ENCODE data around the gene ESYT1.

Gene ESYT1

DNA sequence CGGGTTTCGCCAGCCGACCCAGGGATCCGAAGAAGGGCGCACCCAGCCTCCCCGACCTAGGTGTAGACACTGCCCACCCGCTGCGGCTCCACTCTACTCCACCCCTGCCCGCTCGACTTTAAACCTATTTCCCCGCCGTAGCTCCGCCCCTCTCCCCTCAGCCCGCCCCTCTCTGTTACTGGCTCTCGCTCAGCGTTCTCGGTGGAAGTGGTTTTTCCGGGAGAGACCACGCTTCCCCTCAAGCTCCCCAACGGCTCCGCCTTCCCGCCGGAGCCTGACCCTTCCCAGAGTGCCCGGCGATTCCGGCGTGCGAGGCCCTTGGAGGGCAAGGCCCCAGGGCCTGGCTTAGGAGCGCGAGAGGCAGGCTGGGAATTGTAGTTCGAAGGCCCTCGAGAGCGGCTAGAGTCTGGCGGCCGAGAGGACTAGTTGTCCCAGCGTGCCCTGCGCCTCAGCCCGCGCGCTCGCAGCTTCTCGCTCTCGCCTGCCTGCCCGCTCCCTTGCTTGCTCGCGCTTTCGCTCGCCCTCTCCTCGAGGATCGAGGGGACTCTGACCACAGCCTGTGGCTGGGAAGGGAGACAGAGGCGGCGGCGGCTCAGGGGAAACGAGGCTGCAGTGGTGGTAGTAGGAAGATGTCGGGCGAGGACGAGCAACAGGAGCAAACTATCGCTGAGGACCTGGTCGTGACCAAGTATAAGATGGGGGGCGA, 23.8 kb upstream of the ESYT1 start, which contains the start of gene PA2G4:
PA2G4 (plus strand) TSS at position 451 of the 706 bp plus-strand sequence; CDS start at position 630, 179 bp downstream.
- DNase-seq (ENCODE audit: low read depth, low spot score), result peak; percentile 99

DNA sequence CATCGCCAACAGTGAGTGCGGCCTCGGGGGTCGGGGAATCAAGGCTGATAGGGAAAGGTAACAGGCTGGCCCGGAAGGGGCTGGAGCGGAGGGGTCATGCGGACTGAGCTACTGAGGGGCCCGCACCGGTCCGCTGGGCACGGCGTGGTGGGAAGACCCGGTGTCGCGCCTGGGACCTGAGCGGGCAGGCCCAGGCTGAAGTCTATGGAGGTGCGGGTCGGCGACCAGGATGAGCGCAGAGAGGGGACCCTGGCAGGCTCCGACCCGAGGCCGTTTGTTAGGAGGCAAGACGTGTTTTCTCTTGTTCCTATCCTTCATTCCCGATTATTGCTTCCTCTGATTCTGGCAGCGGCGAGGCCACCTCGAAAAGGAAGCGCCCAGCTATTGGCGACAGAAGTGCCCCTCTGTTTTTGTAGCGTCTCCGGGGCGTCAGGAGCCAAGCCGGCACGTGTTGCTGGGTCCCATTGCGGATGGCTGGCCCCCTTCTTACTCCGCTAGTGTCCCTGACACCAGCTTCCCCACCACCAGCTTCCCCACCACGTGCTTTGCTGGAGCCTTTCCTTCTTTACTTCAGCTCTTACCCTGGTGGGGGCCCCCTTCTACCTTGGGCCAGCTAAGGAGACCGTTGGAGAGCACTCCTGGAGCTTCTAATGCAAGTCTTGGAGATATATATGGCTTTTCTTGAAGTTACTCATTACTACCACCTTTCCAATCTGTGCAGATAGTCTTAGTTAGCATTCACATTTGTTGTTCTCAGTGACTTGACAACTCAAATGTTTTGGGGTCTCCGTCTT, 23.1 kb upstream of the ESYT1 start:
- peak; percentile 24 for DNase-seq (ENCODE audit: low read depth, low spot score)

DNA sequence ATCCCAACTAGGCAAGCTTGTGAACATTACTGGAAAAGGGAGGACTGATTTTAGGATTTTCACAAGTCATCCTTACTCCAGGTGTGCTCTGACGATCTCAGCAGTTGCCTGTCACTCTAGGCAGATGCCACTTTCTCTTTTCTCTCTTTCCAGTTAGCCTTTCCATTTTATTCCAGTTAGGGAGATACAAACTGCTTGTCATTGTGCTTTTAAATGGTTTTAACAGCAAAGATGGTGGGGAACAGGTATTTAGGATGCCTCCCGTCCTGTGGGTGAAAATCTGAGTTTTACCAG, 22.5 kb upstream of the ESYT1 start:
- DNase-seq (ENCODE audit: low read depth, low spot score), result no peak

DNA sequence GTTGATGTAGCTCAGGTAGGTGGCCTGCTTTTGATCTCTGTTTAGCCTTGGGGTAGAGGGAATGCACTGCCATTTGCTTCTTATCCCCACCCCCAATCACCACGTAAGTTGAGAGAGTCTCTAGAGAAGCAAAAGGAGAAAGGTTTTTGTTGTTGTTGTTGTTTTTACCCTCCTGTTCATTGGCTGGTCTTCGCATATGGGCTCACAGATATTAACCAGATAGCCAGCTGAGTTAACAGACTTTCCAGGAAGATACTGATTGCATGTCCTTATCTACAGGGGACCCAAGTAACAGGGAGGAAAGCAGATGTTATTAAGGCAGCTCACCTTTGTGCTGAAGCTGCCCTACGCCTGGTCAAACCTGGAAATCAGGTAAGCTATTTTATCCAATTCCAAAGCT, 20.8 kb upstream of the ESYT1 start:
- DNase-seq (ENCODE audit: low read depth, low spot score), result peak; percentile 68

DNA sequence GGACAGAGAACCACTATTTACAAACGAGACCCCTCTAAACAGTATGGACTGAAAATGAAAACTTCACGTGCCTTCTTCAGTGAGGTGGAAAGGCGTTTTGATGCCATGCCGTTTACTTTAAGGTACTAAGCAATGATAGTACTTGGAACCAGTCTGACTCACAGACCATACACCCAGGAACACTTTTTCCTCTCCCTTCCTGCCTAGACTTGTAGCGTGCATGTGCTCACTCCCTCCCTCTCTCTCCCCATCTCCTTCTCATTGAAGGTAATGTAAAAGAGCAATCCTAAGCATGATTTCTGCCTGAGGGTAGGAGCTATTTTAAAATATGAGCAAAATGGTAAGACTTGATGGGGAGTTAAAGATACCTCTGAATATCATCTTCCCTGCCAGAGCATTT, 17.5 kb upstream of the ESYT1 start:
- no peak for DNase-seq (ENCODE audit: low read depth, low spot score)

DNA sequence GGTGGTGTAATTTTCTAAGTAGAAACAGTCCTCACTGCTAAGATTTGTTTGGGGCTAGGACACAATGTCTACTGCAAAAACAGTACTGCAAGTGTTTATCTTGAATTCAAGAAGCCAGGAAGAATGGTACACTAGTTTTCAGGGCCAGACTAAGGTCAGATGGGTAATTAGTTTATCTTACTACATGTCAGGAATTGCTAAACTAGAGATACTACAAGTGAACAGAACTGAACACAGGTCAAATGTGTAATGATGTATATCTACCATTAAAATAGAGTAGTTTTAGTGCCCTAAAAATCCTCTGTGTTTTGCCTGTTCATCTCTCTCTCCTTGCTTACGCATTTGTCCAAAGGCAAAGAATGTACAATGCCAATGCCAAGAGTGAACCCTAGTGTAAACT, 14.0 kb upstream of the ESYT1 start:
- no peak for DNase-seq (ENCODE audit: low read depth, low spot score)

DNA sequence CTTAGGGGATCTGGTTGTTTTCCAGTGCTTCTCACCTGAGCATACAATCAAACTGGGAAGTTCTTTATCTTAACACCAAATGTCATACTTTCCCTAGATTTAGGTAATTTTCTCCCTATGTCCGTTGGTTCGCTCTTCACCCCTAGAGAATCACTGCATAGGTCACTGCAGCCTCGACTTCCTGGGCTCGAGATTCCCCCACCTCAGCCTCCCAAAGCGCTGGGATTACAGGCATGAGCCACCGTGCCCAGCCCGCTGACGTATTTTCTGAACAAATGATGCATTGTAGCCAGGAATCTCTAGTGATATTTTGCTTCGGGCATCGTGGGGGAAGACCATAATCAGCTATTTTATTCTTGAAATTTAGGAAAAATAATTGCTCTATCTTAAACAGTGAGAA, 12.7 kb upstream of the ESYT1 start:
- DNase-seq (ENCODE audit: low read depth, low spot score), result peak; percentile 62

DNA sequence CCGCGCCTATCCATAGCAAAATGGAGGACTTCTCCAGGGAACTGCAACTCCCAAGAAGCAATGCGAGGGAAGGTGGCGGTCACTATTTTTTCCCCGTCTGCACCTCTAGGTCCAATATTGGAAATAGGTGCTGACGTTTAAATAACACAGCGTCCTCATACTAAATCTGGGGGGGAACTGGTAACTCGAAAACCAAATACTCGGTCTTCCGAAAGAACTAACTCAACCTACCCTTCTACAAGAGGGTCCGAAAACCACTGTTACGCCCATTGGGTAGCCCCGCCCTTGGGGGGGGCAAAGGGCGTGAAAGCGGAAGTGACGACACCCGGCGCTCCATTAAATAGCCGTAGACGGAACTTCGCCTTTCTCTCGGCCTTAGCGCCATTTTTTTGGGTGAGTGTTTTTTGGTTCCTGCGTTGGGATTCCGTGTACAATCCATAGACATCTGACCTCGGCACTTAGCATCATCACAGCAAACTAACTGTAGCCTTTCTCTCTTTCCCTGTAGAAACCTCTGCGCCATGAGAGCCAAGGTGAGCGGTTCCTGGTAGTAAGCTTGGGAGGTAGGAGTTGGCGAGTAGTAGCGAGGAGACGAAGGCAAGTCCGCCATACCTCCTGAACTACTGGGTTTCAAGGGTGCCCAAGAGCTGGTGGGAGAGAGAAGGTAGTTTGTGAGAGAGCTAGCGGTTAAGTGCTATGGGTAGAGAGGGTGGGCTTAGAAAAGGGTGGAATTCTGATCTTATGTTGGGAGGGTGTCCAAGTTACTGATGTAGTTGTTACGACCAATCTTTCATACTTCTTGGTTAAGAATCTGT, 11.6 kb upstream of the ESYT1 start, which contains the start of gene RPL41:
RPL41 (plus strand) TSS at position 367 of the 815 bp plus-strand sequence.
- DNase-seq (ENCODE audit: low read depth, low spot score), result peak; percentile 98

DNA sequence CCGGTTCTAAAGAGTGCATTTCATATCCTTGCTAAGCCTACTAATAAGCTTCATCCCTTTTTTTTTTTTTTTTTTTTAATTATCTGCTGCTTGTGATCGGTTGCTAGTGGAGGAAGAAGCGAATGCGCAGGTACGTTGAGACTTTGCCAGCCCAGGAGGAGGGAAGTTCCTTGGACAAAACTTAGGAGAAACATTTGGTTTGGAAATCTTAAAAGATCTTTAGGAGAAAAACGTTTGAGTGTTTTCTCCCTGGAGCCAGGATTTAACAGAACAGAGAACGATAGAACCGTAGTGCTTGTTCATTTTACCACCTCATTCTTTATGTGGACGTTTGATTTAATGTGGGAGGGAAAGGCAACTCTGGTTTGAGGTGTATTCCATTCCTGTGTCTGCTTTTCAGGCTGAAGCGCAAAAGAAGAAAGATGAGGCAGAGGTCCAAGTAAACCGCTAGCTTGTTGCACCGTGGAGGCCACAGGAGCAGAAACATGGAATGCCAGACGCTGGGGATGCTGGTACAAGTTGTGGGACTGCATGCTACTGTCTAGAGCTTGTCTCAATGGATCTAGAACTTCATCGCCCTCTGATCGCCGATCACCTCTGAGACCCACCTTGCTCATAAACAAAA, 10.9 kb upstream of the ESYT1 start:
- DNase-seq (ENCODE audit: low read depth, low spot score), result peak; percentile 7

DNA sequence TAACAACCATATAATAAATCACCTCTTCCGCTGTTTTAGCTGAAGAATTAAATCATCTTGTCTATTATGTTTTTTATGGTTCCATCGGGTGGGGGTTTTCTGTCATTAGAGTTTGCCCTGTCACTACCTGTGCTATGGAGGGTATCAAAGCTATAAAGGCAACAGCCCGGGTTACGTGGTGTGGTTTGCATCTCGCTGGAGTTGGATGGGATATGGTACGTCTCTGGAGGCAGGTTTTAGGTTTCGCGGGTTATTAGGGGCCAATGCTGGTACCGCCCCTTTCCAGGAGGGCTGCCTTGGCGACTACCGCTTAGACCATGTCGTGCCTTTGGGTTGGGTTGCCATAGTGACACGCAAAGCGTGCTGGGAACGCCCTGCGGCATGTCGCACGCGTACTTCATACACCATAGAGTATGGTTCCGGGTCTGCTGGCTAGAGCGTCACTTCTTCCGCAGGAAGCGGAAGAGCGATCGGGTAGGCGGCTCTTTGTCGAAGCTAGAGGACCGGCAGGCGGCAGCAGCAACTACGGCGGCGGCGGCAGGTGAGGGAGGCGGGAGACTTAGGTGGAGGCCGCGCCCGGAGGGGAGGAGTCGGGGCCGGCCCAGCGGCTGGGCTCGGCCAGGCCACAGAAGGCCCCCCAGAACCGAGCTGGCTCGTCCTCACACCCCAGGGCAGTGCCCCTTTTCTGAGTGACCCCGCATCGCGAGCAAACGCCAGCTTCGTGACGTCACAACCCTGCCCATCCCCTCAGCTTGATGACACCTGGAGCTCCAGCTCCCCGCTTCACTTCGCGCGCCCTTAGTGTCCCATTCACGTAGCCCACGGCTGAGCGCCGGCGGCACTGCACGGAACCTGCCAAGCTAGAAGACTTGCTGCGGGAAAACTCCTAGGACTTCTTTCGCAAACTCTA, 10.0 kb upstream of the ESYT1 start, which contains the start of gene ZC3H10:
ZC3H10 (plus strand) TSS at position 489 of the 910 bp plus-strand sequence. CDS start 2,297 bp downstream, outside the sequence.
- peak; percentile 100 for DNase-seq (ENCODE audit: low read depth, low spot score)

DNA sequence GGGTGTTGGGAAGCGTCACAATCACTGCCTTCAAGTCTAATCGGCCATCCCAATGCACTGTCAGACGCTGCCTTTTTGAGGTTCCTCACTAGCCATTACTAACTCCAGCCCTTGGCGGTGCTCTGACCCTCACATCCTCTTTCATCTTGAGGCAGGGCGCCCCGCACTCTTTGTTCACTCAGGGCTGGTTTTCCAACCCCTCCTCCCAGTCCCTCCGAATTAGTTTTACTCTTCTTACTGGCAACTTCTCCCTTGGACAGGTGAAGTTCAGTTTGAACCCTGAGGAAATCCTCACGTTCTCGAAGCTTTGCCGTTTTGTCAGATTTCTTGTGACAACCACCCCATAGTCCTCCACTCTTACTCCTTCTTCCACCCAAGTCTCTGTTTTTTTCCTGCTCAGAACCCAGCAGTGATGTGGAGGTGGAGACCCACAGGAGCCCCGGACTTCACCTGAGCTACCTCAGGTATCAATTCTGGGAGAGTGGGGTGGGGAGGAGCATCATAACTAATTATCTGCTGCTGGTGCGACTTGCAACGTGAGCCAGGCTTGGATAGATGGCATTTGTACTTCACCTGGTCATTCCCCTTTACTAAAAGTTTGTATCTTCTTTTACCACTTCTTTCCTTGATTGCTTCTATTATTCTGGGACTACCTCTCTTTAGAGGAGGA, 9.2 kb upstream of the ESYT1 start:
- DNase-seq (ENCODE audit: low read depth, low spot score), result no peak

DNA sequence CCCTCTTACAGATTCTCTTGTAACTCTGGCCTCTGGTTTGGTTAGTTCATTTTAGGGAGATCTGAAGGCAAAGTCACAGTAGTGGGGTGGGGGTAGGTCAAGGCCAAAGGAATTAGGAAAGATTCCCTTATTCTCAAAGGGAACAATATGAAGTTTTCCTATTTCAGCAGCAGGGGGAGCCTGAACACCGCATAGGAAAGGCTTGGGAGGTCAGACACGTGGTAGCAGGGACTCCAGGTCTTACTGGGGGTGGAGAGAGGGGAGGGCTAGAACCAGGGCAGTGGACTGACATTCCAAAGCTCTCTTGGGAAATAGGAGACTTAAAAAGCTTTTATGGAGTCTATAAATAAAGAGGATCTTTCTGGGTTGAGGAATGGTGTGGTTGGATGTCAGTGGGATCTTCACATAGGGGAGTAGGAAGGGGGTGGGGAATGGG, 8.7 kb upstream of the ESYT1 start:
- DNase-seq (ENCODE audit: low read depth, low spot score), result peak; percentile 88

DNA sequence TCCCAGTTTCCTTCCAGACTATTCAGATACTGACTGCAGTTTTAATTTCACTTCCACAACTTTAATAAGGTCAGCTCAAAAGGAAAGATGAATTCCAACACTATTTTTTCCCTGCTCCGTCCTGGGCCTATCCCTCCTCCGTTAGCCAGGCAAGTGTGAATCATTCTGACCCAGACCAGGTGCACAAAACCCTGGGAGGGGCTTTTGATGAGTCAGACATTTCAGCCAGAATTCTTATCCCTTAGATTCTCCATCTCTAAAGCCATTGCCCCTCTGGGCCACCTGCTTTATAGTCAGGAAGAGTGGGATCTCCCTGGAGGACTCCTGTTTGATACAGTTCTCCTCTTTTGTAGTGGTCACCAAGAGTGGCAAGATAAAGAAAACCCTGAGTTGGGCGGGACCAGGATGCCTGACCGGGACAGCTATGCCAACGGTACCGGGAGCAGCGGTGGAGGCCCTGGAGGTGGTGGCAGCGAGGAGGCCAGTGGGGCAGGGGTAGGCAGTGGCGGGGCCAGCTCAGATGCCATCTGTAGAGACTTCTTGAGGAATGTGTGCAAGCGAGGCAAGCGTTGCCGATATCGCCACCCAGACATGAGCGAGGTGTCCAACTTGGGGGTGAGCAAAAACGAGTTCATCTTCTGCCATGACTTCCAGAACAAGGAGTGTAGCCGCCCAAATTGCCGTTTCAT, 7.8 kb upstream of the ESYT1 start:
- DNase-seq (ENCODE audit: low read depth, low spot score), result no peak

DNA sequence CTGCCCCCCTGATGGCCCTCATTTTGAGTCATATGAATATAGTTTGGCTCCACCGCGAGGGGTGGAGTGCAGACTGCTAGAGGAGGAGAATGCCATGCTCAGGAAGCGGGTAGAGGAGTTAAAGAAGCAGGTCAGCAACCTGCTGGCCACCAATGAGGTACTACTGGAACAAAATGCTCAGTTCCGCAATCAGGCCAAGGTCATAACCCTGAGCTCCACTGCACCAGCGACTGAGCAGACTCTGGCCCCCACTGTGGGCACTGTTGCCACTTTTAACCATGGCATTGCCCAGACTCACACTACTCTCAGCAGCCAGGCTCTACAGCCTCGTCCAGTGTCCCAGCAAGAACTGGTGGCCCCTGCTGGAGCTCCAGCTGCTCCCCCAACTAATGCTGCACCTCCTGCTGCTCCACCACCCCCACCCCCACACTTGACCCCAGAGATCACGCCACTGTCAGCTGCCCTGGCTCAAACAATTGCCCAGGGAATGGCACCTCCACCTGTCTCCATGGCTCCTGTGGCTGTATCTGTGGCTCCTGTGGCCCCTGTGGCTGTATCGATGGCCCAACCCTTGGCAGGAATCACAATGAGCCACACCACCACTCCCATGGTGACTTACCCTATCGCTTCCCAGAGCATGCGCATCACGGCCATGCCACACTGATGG, 6.7 kb upstream of the ESYT1 start:
- DNase-seq (ENCODE audit: low read depth, low spot score), result no peak

DNA sequence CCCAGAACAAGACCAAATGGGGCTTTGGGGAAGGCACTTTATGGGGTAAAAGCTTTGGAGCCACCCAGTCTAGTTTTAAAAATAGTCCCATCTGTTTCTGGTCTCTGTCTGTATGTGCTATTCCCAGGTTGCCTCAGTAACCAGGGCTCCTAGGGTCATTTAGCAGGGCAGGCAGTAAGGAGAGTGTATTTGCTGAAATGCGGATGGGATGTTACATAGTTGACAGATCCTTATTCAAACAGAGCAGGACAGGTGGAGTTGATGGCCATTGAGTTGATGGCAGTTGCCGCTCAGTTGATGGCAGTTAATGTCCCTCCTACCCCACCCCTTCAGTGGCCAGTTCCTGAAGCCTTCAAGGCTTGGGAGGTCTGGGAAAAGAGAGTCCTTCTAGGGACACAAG, 5.4 kb upstream of the ESYT1 start:
- no peak for DNase-seq (ENCODE audit: low read depth, low spot score)

DNA sequence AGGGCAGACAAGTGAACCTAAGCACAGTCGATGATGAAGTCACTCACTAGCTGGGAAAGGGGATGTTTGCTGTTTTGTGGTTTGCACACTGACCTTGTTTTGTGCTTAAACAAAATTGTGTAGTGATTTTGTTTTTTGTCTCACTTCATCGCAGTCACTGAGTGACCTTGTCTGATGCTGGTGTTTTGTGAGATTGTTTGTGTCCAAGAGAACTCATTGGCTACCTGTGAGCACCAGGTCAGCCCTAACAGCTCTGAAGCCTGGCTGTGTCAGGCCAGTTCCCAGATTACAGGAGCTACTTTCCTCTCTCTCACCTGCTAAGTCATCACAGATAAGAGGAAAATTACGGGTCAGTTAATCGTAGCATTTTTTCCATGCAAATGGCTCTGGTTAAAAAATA, 3.9 kb upstream of the ESYT1 start:
- DNase-seq (ENCODE audit: low read depth, low spot score), result no peak

DNA sequence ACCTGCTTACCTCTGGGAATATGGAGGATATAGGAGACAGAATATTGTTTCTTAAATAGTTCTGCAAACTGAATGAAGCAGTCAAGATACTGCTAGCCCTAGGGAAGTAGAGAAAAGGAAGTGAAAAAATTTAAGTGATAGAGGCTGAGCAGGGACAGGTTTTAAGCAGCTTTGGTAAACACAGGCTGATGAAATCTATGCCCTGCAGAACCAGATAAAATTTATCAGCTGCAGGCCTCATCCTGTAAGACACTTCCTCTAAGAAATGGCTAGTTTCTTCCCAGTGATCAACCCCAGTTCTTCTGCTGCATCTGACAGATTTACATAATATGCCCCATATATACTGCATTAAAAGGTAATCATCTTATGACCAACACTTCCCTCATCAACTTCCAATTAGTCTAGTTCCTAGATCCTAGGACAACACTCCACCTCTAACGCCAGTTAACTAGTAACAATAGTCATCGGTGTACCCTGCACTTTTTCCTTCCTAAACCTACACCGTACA, 1.3 kb upstream of the ESYT1 start:
- no peak for DNase-seq (ENCODE audit: low read depth, low spot score)

DNA sequence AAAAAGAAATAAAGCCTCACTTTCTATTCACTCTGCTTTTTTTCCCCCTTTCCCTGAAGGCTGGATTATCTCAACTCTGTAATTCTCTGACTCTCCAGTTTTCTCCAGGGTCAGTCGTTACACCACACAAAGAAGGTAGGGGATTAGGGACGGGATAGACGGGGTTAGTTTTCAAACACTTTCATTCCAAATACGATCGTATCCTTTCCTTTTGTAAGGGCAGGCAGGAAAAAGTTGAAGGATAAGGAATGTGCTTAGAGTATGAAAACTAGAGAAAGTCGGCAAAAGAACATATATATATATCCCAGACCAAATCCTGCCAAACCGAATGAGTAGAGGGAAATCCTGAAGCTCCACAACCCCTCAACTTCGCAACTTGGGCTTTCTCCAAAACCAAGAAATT, 581 bp upstream of the ESYT1 start:
- no peak for DNase-seq (ENCODE audit: low read depth, low spot score)

All from ELF-1 (cell line).